Fibroblast of villous mesenchyme (primary cell): ENCODE data around the gene VPREB3. TPM values are rescaled to one million over a fixed set of nuclear protein-coding genes. Genes with fewer than 3 reads are reported as not detected.

ENCODE experiments used
- DNase-seq: peaks from one replicate; pipeline ENCODE4 v3.0.0-alpha.2; 2010; ENCODE audit warnings: low read depth
- H3K4me3 ChIP-seq: 2 replicates; pipeline ENCODE4 v1.5.1; 2011; ENCODE audit warnings: low read depth, mild to moderate bottlenecking, low read length
- CTCF ChIP-seq: IDR thresholded peaks from 2 replicates; pipeline ENCODE4 v1.5.1; 2012; ENCODE audit warnings: low read depth, mild to moderate bottlenecking, low read length; ENCODE audit not compliant: insufficient read depth
- total RNA-seq: library from RNA; depleted of rRNA; stranded (reverse); fragments of >200 nt; gene quantifications from 2 replicates; pipeline ENCODE4 v1.2.3, GENCODE V29; 2012

The VPREB3 gene
- total RNA-seq, 1 donor, result not detected

GRCh38 chr22:23793326-23793725, 39.1 kb upstream of the VPREB3 start:
- DNase-seq, result no peak
- H3K4me3 ChIP-seq, result no peak overlapping the region
- TF ChIP-seq CTCF, result no peak

GRCh38 chr22:23791738-23792645, 37.8 kb upstream of the VPREB3 start:
- H3K4me3 ChIP-seq, result no peak overlapping the region
- peak; percentile 83 for DNase-seq

DNA sequence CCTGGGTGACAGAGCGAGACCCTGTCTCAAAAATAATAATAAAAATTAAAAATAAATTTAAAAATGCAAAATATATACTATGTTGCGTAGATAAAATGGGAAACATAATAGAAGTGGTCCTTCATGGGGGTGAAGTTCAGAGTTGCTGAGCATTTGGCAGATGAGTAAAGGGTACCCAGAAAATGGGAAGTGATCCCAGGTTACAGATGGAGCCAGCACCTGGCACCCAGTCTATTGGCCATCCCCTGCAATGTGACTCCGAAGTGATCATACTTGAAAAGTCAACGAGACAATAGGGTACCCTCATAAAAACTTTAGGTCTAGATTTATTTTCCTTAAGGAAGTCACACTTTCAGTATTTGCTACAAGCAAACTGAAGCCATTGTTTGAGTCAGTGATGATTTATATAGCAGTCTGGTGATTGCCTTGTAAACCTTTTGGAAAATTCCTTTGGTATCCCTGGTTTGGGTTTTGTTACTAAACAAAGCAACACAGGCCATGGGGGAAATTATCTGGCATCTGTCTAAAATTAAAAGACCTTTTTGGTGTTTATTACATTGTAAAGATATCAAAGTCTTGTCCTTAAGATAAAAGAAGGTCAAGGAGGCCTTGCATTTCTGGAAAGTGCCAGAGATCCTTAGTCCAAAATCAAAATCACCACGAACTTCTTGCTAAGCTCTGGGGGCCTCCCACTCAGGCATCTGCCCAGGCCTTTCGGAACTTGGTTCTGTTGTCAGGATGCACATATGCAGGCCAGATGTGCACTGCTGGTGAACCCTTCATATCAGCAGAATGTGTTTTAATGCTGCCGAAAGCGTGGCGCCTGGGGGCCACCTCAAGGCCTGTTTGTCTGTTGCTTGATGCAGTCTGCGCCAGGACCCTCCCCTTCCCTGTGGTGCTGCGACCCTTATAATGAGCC, 36.9 kb upstream of the VPREB3 start:
- H3K4me3 ChIP-seq, result no peak overlapping the region
- TF ChIP-seq CTCF, result no peak
- DNase-seq, result peak; percentile 98

More at GRCh38 chr22:23791738-23792645, 37.8 kb upstream of the VPREB3 start:
- TF ChIP-seq CTCF, result no peak

DNA sequence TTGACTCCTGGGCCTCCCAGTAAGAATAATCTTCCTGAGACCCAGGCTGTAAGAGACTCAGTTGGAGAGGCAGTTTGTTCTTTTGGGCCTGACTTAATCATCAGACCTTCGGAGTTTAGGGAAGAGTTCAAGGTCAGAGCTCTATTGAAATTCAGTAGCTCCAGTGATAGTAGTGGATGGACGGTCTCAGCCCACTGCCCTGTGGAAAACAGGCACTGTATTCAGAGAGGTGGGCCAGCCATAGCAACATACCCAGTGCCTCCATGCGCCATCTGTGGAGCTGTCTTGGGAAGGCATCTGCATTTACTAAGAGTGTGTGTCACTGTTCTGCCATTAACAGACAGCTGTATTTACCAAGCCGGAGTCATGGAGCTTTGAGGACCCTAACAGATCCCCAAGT, 35.4 kb upstream of the VPREB3 start:
- no peak for DNase-seq
- no peak for TF ChIP-seq CTCF
- H3K4me3 ChIP-seq, result no peak overlapping the region

DNA sequence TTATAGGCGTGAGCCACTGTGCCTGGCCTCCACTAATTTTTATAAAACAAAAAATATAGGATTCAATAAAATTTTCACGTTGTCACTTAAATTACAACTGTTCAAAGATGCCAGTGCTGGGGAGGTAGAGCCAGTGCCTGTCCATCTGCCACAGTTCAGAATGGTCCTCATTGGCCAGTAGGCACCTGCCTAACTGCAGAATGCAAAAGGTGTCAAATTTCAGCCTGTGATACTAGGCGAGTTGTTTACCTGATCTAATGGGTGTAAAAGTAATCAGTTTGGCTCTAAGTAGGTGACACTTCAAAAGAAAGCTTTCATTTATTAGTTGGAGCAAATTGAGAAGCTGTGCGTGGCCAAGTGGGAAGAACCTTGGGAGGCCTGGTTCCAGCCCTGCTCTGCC, 34.9 kb upstream of the VPREB3 start:
- DNase-seq, result no peak
- H3K4me3 ChIP-seq, result no peak overlapping the region
- no peak for TF ChIP-seq CTCF

GRCh38 chr22:23787910-23788309, 33.7 kb upstream of the VPREB3 start:
- no peak for DNase-seq
- TF ChIP-seq CTCF, result no peak
- H3K4me3 ChIP-seq, result peak overlapping the region; percentile 88
